K562 (cell line): ENCODE measurements around the gene HTR4. TPM values are rescaled to one million over a fixed set of nuclear protein-coding genes. Genes with fewer than 3 reads are reported as not detected.

Experiments used
- ATAC-seq: fragments of 200-7000 bp; cut with Tn5 transposase; 3 replicates; pipeline ENCODE4 v1.9.1; 2020; ENCODE audit warnings: moderate library complexity
- BruUV-seq: library from RNA; stranded (reverse); fragments of 400-500 nt; replicated peaks from 2 replicates; lab custom pipeline; 2021; lab: Mats Ljungman, UMichigan
- CTCF ChIA-PET: fragments of 300-600 bp; formaldehyde crosslinking; extraction: SDS; loops from one replicate; lab custom pipeline; 2021; ENCODE audit warnings: low intra/inter-chr PET ratio; lab: Yijun Ruan, JAX
- POLR2A ChIA-PET: fragments of 300-600, 350-650 bp; sonication (Branson Sonifier 250); formaldehyde crosslinking; extraction: SDS; loops from one replicate; lab custom pipeline; 2021; ENCODE audit warnings: antibody characterized with exemption, inconsistent platforms; lab: Yijun Ruan, JAX
- DNase-seq, 4 experiments: peaks; one replicate each; pipeline versions ENCODE4 v3.0.0 to v3.0.0-alpha.2; 2011 to 2018; ENCODE audit warnings: low spot score in 3 of 4, mixed read lengths in 3 of 4; ENCODE audit errors: extremely low read depth in 1 of 4
- FAIRE-seq: peaks from 2 replicates; lab custom pipeline; 2011; peaks lifted over from hg19 to GRCh38; lab: Jason Lieb, UNC
- H2AFZ ChIP-seq: 2 replicates; pipeline ENCODE4 v1.6.0; 2011; ENCODE audit warnings: low read depth, low read length, control low read depth, inconsistent platforms
- H3K27ac ChIP-seq: fragments of 200-600 bp; 3 replicates; pipeline ENCODE4 v1.8.0; 2011; ENCODE audit warnings: low read depth, mild to moderate bottlenecking, control low read depth, inconsistent platforms, low read length, moderate library complexity, mixed read lengths; ENCODE audit errors: extremely low read depth
- H3K27me3 ChIP-seq, 2 experiments: fragments of 300-600 bp in 1 of 2; 2 replicates in 1 of 2; 3 replicates in 1 of 2; pipeline versions ENCODE4 v1.6.0 to v1.8.0; 2011; ENCODE audit warnings: inconsistent platforms in 2 of 2, low read length in 2 of 2, mild to moderate bottlenecking in 1 of 2, mixed read lengths in 1 of 2, moderate library complexity in 1 of 2; ENCODE audit not compliant: control insufficient read depth in 2 of 2, insufficient read depth in 2 of 2
- H3K36me3 ChIP-seq: fragments of 300-600 bp; 3 replicates; pipeline ENCODE4 v1.8.0; 2011; ENCODE audit warnings: mild to moderate bottlenecking, low read length, inconsistent platforms; ENCODE audit not compliant: control insufficient read depth, insufficient read depth
- H3K4me1 ChIP-seq, 2 experiments: fragments of 200-600 bp in 1 of 2; replicated peaks in 1 of 2; 2 replicates in 1 of 2; 3 replicates in 1 of 2; pipeline versions ENCODE4 v1.5.1 to v1.8.0; 2011; ENCODE audit warnings: inconsistent platforms in 2 of 2, low read length in 2 of 2, mild to moderate bottlenecking in 1 of 2, mixed read lengths in 1 of 2, moderate library complexity in 1 of 2; ENCODE audit not compliant: control insufficient read depth in 2 of 2, insufficient read depth in 2 of 2
- H3K4me2 ChIP-seq: 2 replicates; pipeline ENCODE4 v1.6.1; 2011; ENCODE audit warnings: low read length, control low read depth, inconsistent platforms, mixed read lengths; ENCODE audit not compliant: insufficient read depth
- H3K4me3 ChIP-seq: fragments of 200-600 bp; sonication (generic), shearing (Covaris generic); 2 replicates; pipeline ENCODE4 v1.5.1; 2016; ENCODE audit warnings: control low read depth, inconsistent platforms
- H3K79me2 ChIP-seq: fragments of 200-600 bp; 3 replicates; pipeline ENCODE4 v1.8.0; 2011; ENCODE audit warnings: low read length, inconsistent platforms; ENCODE audit not compliant: control insufficient read depth, insufficient read depth
- H3K9ac ChIP-seq, 2 experiments: 2 replicates each; pipeline versions ENCODE4 v1.6.0 to v1.6.1; 2011; ENCODE audit warnings: low read depth in 2 of 2, low read length in 2 of 2, control low read depth in 1 of 2, inconsistent platforms in 1 of 2, mild to moderate bottlenecking in 1 of 2, mixed read lengths in 1 of 2; ENCODE audit not compliant: insufficient read depth in 1 of 2
- H3K9me1 ChIP-seq: one replicate; pipeline ENCODE4 v1.6.0; 2011; ENCODE audit warnings: inconsistent platforms, mild to moderate bottlenecking, low read length, moderate library complexity; ENCODE audit not compliant: control insufficient read depth, insufficient read depth
- H3K9me3 ChIP-seq: replicated peaks from 2 replicates; pipeline ENCODE4 v1.5.1; 2011; ENCODE audit warnings: low read depth, low read length, inconsistent platforms; ENCODE audit not compliant: control insufficient read depth, insufficient read depth
- H4K20me1 ChIP-seq: replicated peaks from 2 replicates; pipeline ENCODE4 v1.6.1; 2011; ENCODE audit warnings: low read length, inconsistent platforms, mixed read lengths; ENCODE audit not compliant: control insufficient read depth, insufficient read depth
- PURB ChIP-seq: sonication (generic); formaldehyde crosslinking; IDR thresholded peaks from 2 replicates; pipeline ENCODE4 v1.9.0; 2021; ENCODE audit warnings: low read depth, mild to moderate bottlenecking, missing genetic modification reagents
- RBM25 ChIP-seq: fragments of 200-400 bp; formaldehyde crosslinking; IDR thresholded peaks from 2 replicates; pipeline ENCODE4 v1.6.1; 2018; ENCODE audit warnings: low read length, low read depth, moderate library complexity; ENCODE audit not compliant: severe bottlenecking
- RBM34 ChIP-seq: fragments of 200-400 bp; formaldehyde crosslinking; IDR thresholded peaks from 2 replicates; pipeline ENCODE4 v1.6.1; 2018; ENCODE audit warnings: low read length, borderline replicate concordance; ENCODE audit not compliant: insufficient read depth
- in situ Hi-C: fragments of 300-500 bp; cut with MboI; formaldehyde crosslinking; loops from 4 replicates; pipeline ENCODE4 v1.15.0; 2018; ENCODE audit warnings: inconsistent platforms, mixed read lengths
- intact Hi-C: fragments of 100-400 bp; cut with micrococcal nuclease; formaldehyde crosslinking; loops from 2 replicates; pipeline ENCODE4 v1.14.2; 2022
- polyA plus RNA-seq, 8 experiments: library from polyadenylated mRNA; depleted of rRNA in 4 of 8; stranded (reverse) in 5 of 8; unstranded in 3 of 8; fragments of >200 nt; fragmentation: Nextera tagmentation in 2 of 8; fragmentation: Illumina TruSeq in 1 of 8; extraction: Ambion mirVana in 2 of 8; extraction: Trizol in 1 of 8; gene quantifications; 2 replicates each; pipeline versions ENCODE4 v1.2.1 to v1.2.3, GENCODE V29; 2011 to 2014; ENCODE audit warnings: inconsistent platforms in 1 of 8, missing spikeins in 1 of 8
- total RNA-seq, 7 experiments: library from RNA; depleted of rRNA in 6 of 7; stranded (reverse); fragments of >200 nt in 6 of 7; fragmentation: Illumina TruSeq in 2 of 7; extraction: Trizol in 2 of 7; gene quantifications; 2 replicates each; pipeline versions ENCODE4 v1.2.1 to v1.2.3, GENCODE V29; 2011 to 2021; ENCODE audit warnings: low replicate concordance in 1 of 7
- TF ChIP-seq, protein P1 (sequence below): sonication (generic); formaldehyde crosslinking; IDR thresholded peaks from 2 replicates; pipeline ENCODE4 v1.8.0; 2023; ENCODE audit warnings: mild to moderate bottlenecking, missing genetic modification reagents

The HTR4 gene
- total and polyA plus RNA-seq, 9 of the 15 experiments (the other 6 are each of a cell fraction or from before 2014, with no cell fraction given): 0.13 TPM; not detected in 8

- TF ChIP-seq, protein P1, sequence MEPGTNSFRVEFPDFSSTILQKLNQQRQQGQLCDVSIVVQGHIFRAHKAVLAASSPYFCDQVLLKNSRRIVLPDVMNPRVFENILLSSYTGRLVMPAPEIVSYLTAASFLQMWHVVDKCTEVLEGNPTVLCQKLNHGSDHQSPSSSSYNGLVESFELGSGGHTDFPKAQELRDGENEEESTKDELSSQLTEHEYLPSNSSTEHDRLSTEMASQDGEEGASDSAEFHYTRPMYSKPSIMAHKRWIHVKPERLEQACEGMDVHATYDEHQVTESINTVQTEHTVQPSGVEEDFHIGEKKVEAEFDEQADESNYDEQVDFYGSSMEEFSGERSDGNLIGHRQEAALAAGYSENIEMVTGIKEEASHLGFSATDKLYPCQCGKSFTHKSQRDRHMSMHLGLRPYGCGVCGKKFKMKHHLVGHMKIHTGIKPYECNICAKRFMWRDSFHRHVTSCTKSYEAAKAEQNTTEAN (CRISPR knock-in tag): no peak
- no peak for TF ChIP-seq RBM34
Observed at GRCh38 chr5:148651528-148651927, 2.8 kb downstream of the HTR4 start (continued).

DNA sequence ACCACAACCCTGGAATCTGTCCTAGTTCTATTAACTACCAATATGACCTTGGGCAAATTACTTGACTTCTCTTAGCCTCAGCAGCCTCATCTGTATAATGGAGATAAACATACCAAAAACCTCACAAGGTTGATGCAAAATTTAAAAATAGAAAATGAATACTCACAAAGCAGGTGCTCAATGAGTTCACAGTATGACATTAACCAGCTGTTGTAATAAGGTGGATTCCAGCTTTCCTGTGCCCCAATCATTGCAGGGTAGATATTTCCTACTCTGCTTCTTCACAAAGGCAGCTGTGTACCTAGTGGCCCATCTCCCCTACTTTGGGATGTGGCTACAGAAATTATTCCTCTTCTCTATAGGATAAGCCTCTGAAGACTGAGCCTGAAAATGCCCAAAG, 8.8 kb downstream of the HTR4 start:
- Histone ChIP-seq H3K27ac (no peak overlapping the region), H3K36me3 (no peaks in the 10 kb centered on the region), H3K27me3 (no peaks in the 10 kb centered on the region), H3K9me3 (no peaks in the 10 kb centered on the region), H3K4me2 (no peak overlapping the region), H3K9me1 (no peaks in the 10 kb centered on the region), H3K4me3 (no peak overlapping the region), H4K20me1 (no peaks in the 10 kb centered on the region), H2AFZ (no peak overlapping the region), H3K79me2 (no peaks in the 10 kb centered on the region), H3K9ac (no peak overlapping the region), H3K4me1 (peaks cover 0 to 6% of the 10 kb centered on the region in 2 experiments; a peak in 3 of 5 replicates)
- DNase-seq (no peak), ATAC-seq (no peak), FAIRE-seq (no peak)
- no peak for TF ChIP-seq PURB (CRISPR knock-in tag)
- TF ChIP-seq RBM25: peak; percentile 39
- intact Hi-C loops (no loop called here), in situ Hi-C loops (no loop called here)
- no TSS peak for BruUV-seq
- POLR2A ChIA-PET: no interaction called here
- CTCF ChIA-PET: no interaction called here
